ENCODE measurements around the gene NOTCH1. TPM values are rescaled to one million over a fixed set of nuclear protein-coding genes. Genes with fewer than 3 reads are reported as not detected.

NOTCH1 gene
- total and polyA plus RNA-seq, 2 of the 4 experiments (the other 2 are of a cell fraction) = 1.8 to 6.0 TPM

DNA sequence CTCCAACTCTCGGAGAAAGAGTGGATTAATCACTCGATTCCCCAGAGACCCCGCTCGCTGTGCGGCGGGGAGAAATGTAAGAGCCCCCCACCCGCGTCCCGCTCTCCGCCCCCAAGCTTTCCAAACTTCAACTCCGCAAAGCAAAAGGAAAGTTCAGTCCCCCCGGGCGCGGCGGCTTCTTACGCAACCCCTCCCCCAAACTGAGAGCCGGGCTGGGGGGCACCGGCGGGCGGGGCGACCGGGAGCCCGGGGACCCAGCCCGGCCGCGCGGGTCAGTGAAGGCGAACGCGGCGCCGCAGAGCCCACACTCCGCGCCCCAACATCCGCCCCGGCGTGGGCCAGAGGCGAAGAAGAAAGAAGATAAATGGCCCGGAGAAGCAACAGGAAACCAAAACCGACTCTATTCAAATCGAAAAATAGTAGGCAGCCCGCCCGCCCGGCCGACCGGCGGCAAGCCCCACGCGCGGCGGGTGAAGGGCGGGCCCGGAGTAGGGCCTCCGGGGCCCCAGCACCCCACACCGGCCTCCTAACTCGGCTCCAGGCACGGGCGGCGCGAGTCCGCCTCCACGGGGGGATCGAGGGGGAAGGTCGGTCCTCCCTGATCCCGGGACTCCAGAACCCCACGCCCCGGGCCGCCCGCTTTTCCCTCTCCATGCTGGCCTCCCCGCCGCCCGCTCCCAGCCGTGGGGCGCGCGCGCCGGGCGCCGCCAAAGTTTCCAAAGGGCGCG is 720 bp downstream of the NOTCH1 start:
- H4K8ac ChIP-seq (ENCODE audit: low read depth in 2 of 2, low read length in 2 of 2) = no peak overlapping the region
- 0% methylated on average over 27 of the region's 82 CpGs; no CpG with 5 or more reads in 1 of the 2 experiments for WGBS, 2 experiments (ENCODE audit: extremely low coverage in 2 of 2, insufficient read length in 1 of 2)
- TF ChIP-seq CEBPB (IDR thresholded peaks at IDR 0.05; ENCODE audit: low read depth, low read length) = peak; percentile 71; the same call in 1 of the 2 replicates
- TF ChIP-seq NFE2L2 (IDR thresholded peaks at IDR 0.05; ENCODE audit: low read depth, low read length) = no peak
- TF ChIP-seq RFX5 (IDR thresholded peaks at IDR 0.05; ENCODE audit: low read depth, low read length) = no peak
- no peak for TF ChIP-seq MAFK (IDR thresholded peaks at IDR 0.05; ENCODE audit: low read depth, low read length)
- TF ChIP-seq MAZ (IDR thresholded peaks at IDR 0.05; ENCODE audit: borderline replicate concordance, low read depth, low read length) = peak; percentile 91
- TF ChIP-seq, protein P1, sequence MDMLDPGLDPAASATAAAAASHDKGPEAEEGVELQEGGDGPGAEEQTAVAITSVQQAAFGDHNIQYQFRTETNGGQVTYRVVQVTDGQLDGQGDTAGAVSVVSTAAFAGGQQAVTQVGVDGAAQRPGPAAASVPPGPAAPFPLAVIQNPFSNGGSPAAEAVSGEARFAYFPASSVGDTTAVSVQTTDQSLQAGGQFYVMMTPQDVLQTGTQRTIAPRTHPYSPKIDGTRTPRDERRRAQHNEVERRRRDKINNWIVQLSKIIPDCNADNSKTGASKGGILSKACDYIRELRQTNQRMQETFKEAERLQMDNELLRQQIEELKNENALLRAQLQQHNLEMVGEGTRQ (IDR thresholded peaks at IDR 0.05; ENCODE audit: low read depth, low read length) = no peak
- no peak overlapping the region for H2BK20ac ChIP-seq (ENCODE audit: low read depth, low read length)
- no peak overlapping the region for H2AK5ac ChIP-seq (ENCODE audit: low read depth, low read length)
- dilution Hi-C loops (cut with HindIII; ENCODE audit: low sequenced_read_pairs, unreplicated experiment) (no loop called here), intact Hi-C loops (cut with micrococcal nuclease) (loop anchor here (2.0 kb wide), 1 partner anchor 80 kb away; no protein-coding TSS in a partner anchor), in situ Hi-C loops (cut with MboI; ENCODE audit: low sequenced_read_pairs) (no loop called here)
- H3K56ac ChIP-seq (ENCODE audit: extremely low read depth, insufficient read depth, low read length) = peak overlapping the region; percentile 57
- no peaks in the 10 kb centered on the region for H3K9me3 ChIP-seq (ENCODE audit: control insufficient read depth, insufficient read depth, low read length)
- peak overlapping the region; percentile 73 for H3K14ac ChIP-seq (replicated peaks; ENCODE audit: low read depth, low read length)
- peak overlapping the region; percentile 90 for H2AK9ac ChIP-seq (replicated peaks; ENCODE audit: low read depth, low read length, poor library complexity)
- no peak overlapping the region for H2BK120ac ChIP-seq (ENCODE audit: low read depth, low read length)
- H3K4ac ChIP-seq (ENCODE audit: low read depth, low read length) = peak overlapping the region; percentile 54
- H4K91ac ChIP-seq (ENCODE audit: insufficient read depth, low read depth, low read length) = no peak overlapping the region
- H4K20me1 ChIP-seq (ENCODE audit: insufficient read depth, low read length) = peaks cover 41% of the 10 kb centered on the region
- no TSS peak for BruUV-seq (replicated peaks)
- peaks cover 15 to 52% of the 10 kb centered on the region in 2 experiments for H3K79me1 ChIP-seq (ENCODE audit: low read depth in 1 of 2, low read length in 2 of 2)
- H3K9ac ChIP-seq (ENCODE audit: low read depth, low read length) = peak overlapping the region; percentile 70
- H3K18ac ChIP-seq (ENCODE audit: low read depth, low read length) = 0 out of 2 replicates have a peak overlapping the region, but pooled peaks have one; percentile 5
- ChIA-PET POLR2A (ENCODE audit: unreplicated experiment) (no interaction called here), CTCF (no interaction called here)
- H3K23ac ChIP-seq (ENCODE audit: low read depth, low read length) = peak overlapping the region; percentile 88
- no peak overlapping the region for H2BK15ac ChIP-seq (ENCODE audit: low read depth, low read length)
- peak overlapping the region; percentile 93 for H3K4me2 ChIP-seq (ENCODE audit: low read depth, low read length)
- DNase-seq (no peak), ATAC-seq (ENCODE audit: low read depth) (peak; percentile 2; the same call in 1 of the 2 replicates)
- H3K36me3 ChIP-seq (ENCODE audit: control insufficient read depth, insufficient read depth, low read length) = peaks cover 8% of the 10 kb centered on the region; the same call in 1 of the 2 replicates
- H4K5ac ChIP-seq (ENCODE audit: low read depth, low read length) = no peak overlapping the region
- no peaks in the 10 kb centered on the region for H3K9me1 ChIP-seq (ENCODE audit: insufficient read depth, low read length)
- H3K4me1 ChIP-seq (ENCODE audit: control insufficient read depth, insufficient read depth, low read length) = peaks cover 20% of the 10 kb centered on the region
- peak overlapping the region; percentile 82 for H3K4me3 ChIP-seq (ENCODE audit: insufficient read depth, low read depth, low read length)
- H2BK5ac ChIP-seq (ENCODE audit: low read depth, low read length, poor library complexity, severe bottlenecking) = peak overlapping the region; percentile 28
- H3K27ac ChIP-seq (ENCODE audit: insufficient read depth, low read length) = peak overlapping the region; percentile 58
- peak overlapping the region; percentile 89 for H2AFZ ChIP-seq (replicated peaks; ENCODE audit: low read length, poor library complexity)
- H3K27me3 ChIP-seq (ENCODE audit: control insufficient read depth, insufficient read depth, low read length) = no peaks in the 10 kb centered on the region

Data from IMR-90 (cell line).